Left lung (tissue), 10 donors: ENCODE results near the gene DNAJC6. TPM values are rescaled to one million over a fixed set of nuclear protein-coding genes. Genes with fewer than 3 reads are reported as not detected.

Source experiments
- ATAC-seq: fragments of 200-7000 bp; cut with Tn5 transposase; one replicate; pipeline ENCODE4 v1.9.1; 2020; ENCODE audit warnings: moderate library complexity
- DNase-seq, 4 donors: peaks; one replicate each; pipeline ENCODE4 v3.0.0-alpha.2; 2013 to 2020
- H3K27ac ChIP-seq, 2 donors: fragments of 200-600 bp; sonication (generic) in 1 of 2; one replicate each; pipeline versions ENCODE4 v1.5.0 to v1.8.0; 2020 to 2021
- H3K27me3 ChIP-seq, 2 donors: fragments of 200-600 bp; sonication (generic) in 1 of 2; one replicate each; pipeline versions ENCODE4 v1.5.0 to v1.8.0; 2020 to 2021
- H3K36me3 ChIP-seq, 2 donors: fragments of 200-600 bp; sonication (generic) in 1 of 2; one replicate each; pipeline versions ENCODE4 v1.5.0 to v1.8.0; 2020 to 2021
- H3K4me1 ChIP-seq, 2 donors: fragments of 200-600 bp; one replicate each; pipeline ENCODE4 v1.8.0; 2021
- H3K4me3 ChIP-seq, 2 donors: fragments of 200-600 bp; sonication (generic) in 1 of 2; one replicate each; pipeline versions ENCODE4 v1.5.0 to v1.8.0; 2020 to 2021; ENCODE audit warnings: mild to moderate bottlenecking in 1 of 2
- H3K9me3 ChIP-seq, 2 donors: fragments of 200-600 bp; sonication (generic) in 1 of 2; one replicate each; pipeline versions ENCODE4 v1.5.0 to v1.8.0; 2020 to 2021
- CTCF ChIP-seq, 2 donors: fragments of 200-600 bp; sonication (generic) in 1 of 2; IDR thresholded peaks; one replicate each; pipeline versions ENCODE4 v1.5.0 to v1.8.0; 2021; ENCODE audit warnings: antibody characterized with exemption in 2 of 2
- intact Hi-C, 2 donors: fragments of 100-400 bp; cut with DNase I; formaldehyde crosslinking; loops; one replicate each; pipeline versions ENCODE4 v1.11.2 to v1.14.2; 2022
- polyA plus RNA-seq, 6 donors: library from polyadenylated mRNA; unstranded; fragments of 120-200 nt; gene quantifications; one replicate each; pipeline ENCODE4 v1.2.1, GENCODE V29; 2013; ENCODE audit not compliant: insufficient read length in 6 of 6
- total RNA-seq, 2 donors: library from RNA; stranded (reverse); fragmentation: NEBNext Ultra II Directional; extraction: Animal tissue kit (Norgen Biotek cat#: 25700); gene quantifications; one replicate each; pipeline ENCODE4 v1.2.1, GENCODE V29; 2021
- donor health status: DM: no; HTN: yes; CAD: no.
- donor health status: DM: no; HTN: no; CAD: no.

DNAJC6 gene
- total and polyA plus RNA-seq, 8 donors, result 2.3 to 4.6 (median 2.8) TPM

- intact Hi-C loops, result no loop called here
- Histone ChIP-seq H3K9me3 (no peaks in the 10 kb centered on the region), H3K4me1 (no peaks in the 10 kb centered on the region), H3K27ac (no peak overlapping the region), H3K4me3 (no peak overlapping the region), H3K36me3 (no peaks in the 10 kb centered on the region), H3K27me3 (no peaks in the 10 kb centered on the region)
- ATAC-seq, result no peak
- TF ChIP-seq CTCF (IDR thresholded peaks at IDR 0.05), result no peak
- no peak for DNase-seq
Observed at GRCh38 chr1:65292861-65293593, 16.3 kb upstream of the DNAJC6 start.

- Histone ChIP-seq H3K9me3 (no peaks in the 10 kb centered on the region), H3K27me3 (no peaks in the 10 kb centered on the region), H3K27ac (no peak overlapping the region), H3K4me1 (no peaks in the 10 kb centered on the region), H3K4me3 (no peak overlapping the region), H3K36me3 (no peaks in the 10 kb centered on the region)
- no peak for TF ChIP-seq CTCF (IDR thresholded peaks at IDR 0.05)
- ATAC-seq, result no peak
- intact Hi-C loops, result no loop called here
- no peak for DNase-seq
Observed at GRCh38 chr1:65297706-65298105, 11.6 kb upstream of the DNAJC6 start.

GRCh38 chr1:65299328-65299727 lies 10.0 kb upstream of the DNAJC6 start:
- Histone ChIP-seq H3K4me1 (no peaks in the 10 kb centered on the region), H3K27ac (no peak overlapping the region), H3K27me3 (no peaks in the 10 kb centered on the region), H3K36me3 (no peaks in the 10 kb centered on the region), H3K9me3 (no peaks in the 10 kb centered on the region), H3K4me3 (no peak overlapping the region)
- intact Hi-C loops, result no loop called here
- DNase-seq (no peak), ATAC-seq (no peak)
- TF ChIP-seq CTCF (IDR thresholded peaks at IDR 0.05), result no peak

- H3K4me3 ChIP-seq, result peak overlapping the region in 1 of 2 donors; percentile 30
- peaks cover 2 to 16% of the 10 kb centered on the region in 2 donors for H3K4me1 ChIP-seq
- no peak for TF ChIP-seq CTCF (IDR thresholded peaks at IDR 0.05)
- no peaks in the 10 kb centered on the region for H3K9me3 ChIP-seq
- no peak overlapping the region for H3K27ac ChIP-seq
- DNase-seq (no peak), ATAC-seq (no peak)
- no peaks in the 10 kb centered on the region for H3K36me3 ChIP-seq
- H3K27me3 ChIP-seq, result peaks cover 0 to 66% of the 10 kb centered on the region in 2 donors
- intact Hi-C loops, result no loop called here
Observed at GRCh38 chr1:65308781-65309303, 501 bp upstream of the DNAJC6 start.

- H3K27ac ChIP-seq, result no peak overlapping the region
- H3K36me3 ChIP-seq, result no peaks in the 10 kb centered on the region
- ATAC-seq, result peak; percentile 54
- DNase-seq, result peak in 1 of 4 donors; percentile 32
- peak overlapping the region; percentile 24 to 30 for H3K4me3 ChIP-seq
- H3K4me1 ChIP-seq, result peaks cover 2 to 16% of the 10 kb centered on the region in 2 donors
- no peak for TF ChIP-seq CTCF (IDR thresholded peaks at IDR 0.05)
- intact Hi-C loops, result no loop called here
- H3K27me3 ChIP-seq, result peaks cover 0 to 66% of the 10 kb centered on the region in 2 donors
- no peaks in the 10 kb centered on the region for H3K9me3 ChIP-seq
Observed at GRCh38 chr1:65310078-65310587, 790 bp downstream of the DNAJC6 start.
